GM12874 (cell line): ENCODE data around the gene TXNDC17.

Experiments
- CTCF ChIP-seq: IDR thresholded peaks from 2 replicates; pipeline ENCODE4 v1.5.1; 2011; ENCODE audit warnings: low read depth, mild to moderate bottlenecking, control low read depth, low read length, moderate library complexity; ENCODE audit not compliant: insufficient read depth

The TXNDC17 gene

GRCh38 chr17:6677158-6677831, 36.4 kb downstream of the TXNDC17 start:
- TF ChIP-seq CTCF, result no peak

GRCh38 chr17:6677946-6678345, 37.1 kb downstream of the TXNDC17 start:
- TF ChIP-seq CTCF, result no peak

GRCh38 chr17:6679241-6679640, 38.4 kb downstream of the TXNDC17 start:
- no peak for TF ChIP-seq CTCF

- TF ChIP-seq CTCF, result no peak
Measured at GRCh38 chr17:6681176-6681575, 40.3 kb downstream of the TXNDC17 start.

GRCh38 chr17:6681671-6682070, 40.8 kb downstream of the TXNDC17 start:
- TF ChIP-seq CTCF, result no peak

- TF ChIP-seq CTCF, result no peak
Measured at GRCh38 chr17:6682339-6682738, 41.5 kb downstream of the TXNDC17 start.

GRCh38 chr17:6683081-6683684, 42.3 kb downstream of the TXNDC17 start:
- no peak for TF ChIP-seq CTCF
